Measurements from ENCODE around the gene POLDIP2. TPM values are rescaled to one million over a fixed set of nuclear protein-coding genes. Genes with fewer than 3 reads are reported as not detected.

Gene POLDIP2
- total and polyA plus RNA-seq, 2 donors (not counting 1 experiment from before 2014, with no cell fraction given): 79.3 to 89.2 TPM

DNA sequence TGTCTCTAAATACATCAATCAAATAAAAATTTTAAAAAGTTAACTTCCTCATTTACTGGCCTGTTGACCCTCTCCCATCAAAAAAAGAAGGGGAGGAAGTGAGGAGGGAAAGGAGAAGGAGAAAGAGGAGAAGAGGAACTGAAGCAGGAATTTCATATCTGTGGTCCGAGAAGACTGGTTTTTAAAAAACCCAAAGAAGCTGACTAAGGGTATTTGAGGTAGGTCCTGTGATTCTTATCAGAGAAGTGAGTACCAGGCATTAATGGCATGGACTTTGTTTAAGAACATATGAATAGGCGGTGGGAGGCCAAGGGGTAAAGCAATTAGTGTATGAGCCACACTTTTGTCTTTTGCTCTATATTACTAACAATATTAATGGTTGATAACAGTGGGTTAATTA is 46.7 kb upstream of the POLDIP2 start:
- Histone ChIP-seq H3K4me2 (ENCODE audit: extremely low read depth, insufficient read depth, low read length) (no peak overlapping the region), H3K9ac (ENCODE audit: insufficient read depth, low read length) (no peak overlapping the region), H3K27me3 (ENCODE audit: control insufficient read depth, insufficient read depth, low read length) (no peaks in the 10 kb centered on the region), H4K20me1 (ENCODE audit: control insufficient read depth, extremely low read depth, insufficient read depth, low read length) (no peaks in the 10 kb centered on the region), H3K4me3 (replicated peaks in 1 of 4; ENCODE audit: control extremely low read depth in 1 of 4, insufficient read depth in 1 of 4, low read depth in 3 of 4, low read length in 4 of 4) (no peak overlapping the region), H3K4me1 (ENCODE audit: control insufficient read depth, extremely low read depth, insufficient read depth, low read length) (peaks cover 2% of the 10 kb centered on the region), H3K27ac (ENCODE audit: insufficient read depth, low read length) (no peak overlapping the region), H3K9me3 (ENCODE audit: control insufficient read depth, insufficient read depth, low read depth, low read length) (no peaks in the 10 kb centered on the region), H3K36me3 (ENCODE audit: control insufficient read depth, insufficient read depth, low read length) (peaks cover 1% of the 10 kb centered on the region), H3K79me2 (ENCODE audit: control insufficient read depth, insufficient read depth, low read length) (no peaks in the 10 kb centered on the region), H2AFZ (ENCODE audit: low read length) (no peak overlapping the region)
- no peak for DNase-seq (ENCODE audit: low read depth in 2 of 2)
- TF ChIP-seq EZH2 (IDR thresholded peaks at IDR 0.05; ENCODE audit: low read length, missing control alignments) (no peak), CTCF (conservative IDR thresholded peaks at IDR 0.05 in 1 of 2, IDR thresholded peaks at IDR 0.05 in 1 of 2; ENCODE audit: low read depth in 1 of 2, low read length in 2 of 2) (no peak)

DNA sequence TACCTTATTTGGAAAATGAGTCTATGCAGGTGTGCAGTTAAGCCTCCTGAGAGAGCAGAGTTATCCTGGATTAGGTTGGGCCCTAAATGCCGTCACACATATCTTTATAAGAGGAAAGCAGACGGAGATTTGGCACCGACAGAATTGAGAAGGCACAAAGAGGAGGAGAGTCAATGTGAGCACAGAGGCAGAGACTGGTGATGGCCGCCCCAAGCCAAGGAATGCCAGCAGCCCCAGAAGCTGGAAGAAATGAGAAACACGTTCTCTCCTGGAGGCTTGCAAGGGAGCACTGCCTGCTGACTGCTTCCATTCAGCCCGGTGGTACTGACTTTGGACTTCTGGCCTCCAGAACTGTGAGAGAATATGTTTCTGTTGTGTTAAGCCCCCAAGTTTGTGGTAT is 45.5 kb upstream of the POLDIP2 start:
- no peak for TF ChIP-seq CTCF (conservative IDR thresholded peaks at IDR 0.05 in 1 of 2, IDR thresholded peaks at IDR 0.05 in 1 of 2; ENCODE audit: low read depth in 1 of 2, low read length in 2 of 2)
- no peak for TF ChIP-seq EZH2 (IDR thresholded peaks at IDR 0.05; ENCODE audit: low read length, missing control alignments)
- Histone ChIP-seq H3K9ac (ENCODE audit: insufficient read depth, low read length) (no peak overlapping the region), H3K36me3 (ENCODE audit: control insufficient read depth, insufficient read depth, low read length) (peaks cover 4% of the 10 kb centered on the region), H2AFZ (ENCODE audit: low read length) (no peak overlapping the region), H3K4me2 (ENCODE audit: extremely low read depth, insufficient read depth, low read length) (no peak overlapping the region), H3K27ac (ENCODE audit: insufficient read depth, low read length) (no peak overlapping the region), H3K27me3 (ENCODE audit: control insufficient read depth, insufficient read depth, low read length) (no peaks in the 10 kb centered on the region), H4K20me1 (ENCODE audit: control insufficient read depth, extremely low read depth, insufficient read depth, low read length) (no peaks in the 10 kb centered on the region), H3K79me2 (ENCODE audit: control insufficient read depth, insufficient read depth, low read length) (no peaks in the 10 kb centered on the region), H3K9me3 (ENCODE audit: control insufficient read depth, insufficient read depth, low read depth, low read length) (no peaks in the 10 kb centered on the region), H3K4me1 (ENCODE audit: control insufficient read depth, extremely low read depth, insufficient read depth, low read length) (peaks cover 4% of the 10 kb centered on the region), H3K4me3 (replicated peaks in 1 of 4; ENCODE audit: control extremely low read depth in 1 of 4, insufficient read depth in 1 of 4, low read depth in 3 of 4, low read length in 4 of 4) (no peak overlapping the region)
- DNase-seq (ENCODE audit: low read depth in 2 of 2): no peak

DNA sequence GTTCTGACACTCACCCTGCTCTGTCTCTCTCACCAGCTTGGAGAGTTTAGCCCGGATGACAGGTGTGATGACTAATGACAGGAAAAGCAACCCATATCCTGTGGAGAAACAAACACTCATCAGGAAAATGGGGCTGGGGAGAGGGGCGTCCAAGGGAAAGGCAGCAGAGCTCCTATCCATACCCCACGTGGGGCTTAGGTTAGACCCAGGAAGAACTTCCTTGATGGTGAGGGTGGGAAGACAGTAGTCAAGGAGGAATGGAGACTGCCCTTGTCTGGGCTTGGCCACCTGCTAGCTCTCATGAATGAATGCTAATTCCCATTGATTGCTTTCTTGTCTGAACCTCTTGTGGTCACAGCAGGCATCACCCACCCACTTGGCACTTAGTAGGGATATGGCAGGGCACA is 44.9 kb upstream of the POLDIP2 start:
- Histone ChIP-seq H3K4me3 (replicated peaks in 1 of 4; ENCODE audit: control extremely low read depth in 1 of 4, insufficient read depth in 1 of 4, low read depth in 3 of 4, low read length in 4 of 4) (no peak overlapping the region), H3K27me3 (ENCODE audit: control insufficient read depth, insufficient read depth, low read length) (no peaks in the 10 kb centered on the region), H3K4me2 (ENCODE audit: extremely low read depth, insufficient read depth, low read length) (no peak overlapping the region), H3K27ac (ENCODE audit: insufficient read depth, low read length) (no peak overlapping the region), H3K9me3 (ENCODE audit: control insufficient read depth, insufficient read depth, low read depth, low read length) (no peaks in the 10 kb centered on the region), H3K4me1 (ENCODE audit: control insufficient read depth, extremely low read depth, insufficient read depth, low read length) (peaks cover 4% of the 10 kb centered on the region), H2AFZ (ENCODE audit: low read length) (no peak overlapping the region), H3K79me2 (ENCODE audit: control insufficient read depth, insufficient read depth, low read length) (no peaks in the 10 kb centered on the region), H3K36me3 (ENCODE audit: control insufficient read depth, insufficient read depth, low read length) (peaks cover 5% of the 10 kb centered on the region), H3K9ac (ENCODE audit: insufficient read depth, low read length) (no peak overlapping the region), H4K20me1 (ENCODE audit: control insufficient read depth, extremely low read depth, insufficient read depth, low read length) (no peaks in the 10 kb centered on the region)
- no peak for DNase-seq (ENCODE audit: low read depth in 2 of 2)
- TF ChIP-seq CTCF (conservative IDR thresholded peaks at IDR 0.05 in 1 of 2, IDR thresholded peaks at IDR 0.05 in 1 of 2; ENCODE audit: low read depth in 1 of 2, low read length in 2 of 2): no peak
- no peak for TF ChIP-seq EZH2 (IDR thresholded peaks at IDR 0.05; ENCODE audit: low read length, missing control alignments)

Data from fibroblast of lung (primary cell).